Stimulated activated CD4-positive, alpha-beta T cell treated with anti-CD3 and anti-CD28 coated beads, Interleukin-1b, Interleukin-23, amount 100 ng/mL, for 48 hours (primary cell): ENCODE results near the gene VDAC1.

Experiments
- DNase-seq: peaks from one replicate; pipeline ENCODE4 v3.0.0-alpha.2; 2020

The VDAC1 gene

GRCh38 chr5:134022333-134022732 lies 17.6 kb upstream of the VDAC1 start:
- no peak for DNase-seq

DNA sequence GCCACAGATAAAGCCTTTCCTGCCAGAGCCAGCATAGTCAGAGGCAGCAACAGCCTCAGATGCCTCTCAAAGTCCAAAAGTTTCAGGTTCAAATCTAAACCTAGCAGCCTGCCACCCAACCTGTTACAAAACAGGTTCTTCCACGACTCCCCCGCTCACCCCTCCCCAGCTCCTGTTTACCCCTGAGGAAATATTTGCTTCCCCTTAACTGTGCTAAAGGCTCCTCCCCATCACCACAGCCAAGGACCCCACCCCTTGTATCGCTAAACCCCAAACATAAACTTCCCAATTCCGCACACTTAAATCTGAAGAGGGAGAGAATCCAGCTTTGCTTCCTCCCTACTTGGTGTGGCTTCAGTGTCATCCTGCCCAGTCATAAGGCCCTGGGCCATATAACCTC lies 15.4 kb upstream of the VDAC1 start:
- no peak for DNase-seq

GRCh38 chr5:134019636-134020035 lies 14.9 kb upstream of the VDAC1 start:
- DNase-seq = no peak

- no peak for DNase-seq
These were observed 14.2 kb upstream of the VDAC1 start for GRCh38 chr5:134018986-134019316.

DNA sequence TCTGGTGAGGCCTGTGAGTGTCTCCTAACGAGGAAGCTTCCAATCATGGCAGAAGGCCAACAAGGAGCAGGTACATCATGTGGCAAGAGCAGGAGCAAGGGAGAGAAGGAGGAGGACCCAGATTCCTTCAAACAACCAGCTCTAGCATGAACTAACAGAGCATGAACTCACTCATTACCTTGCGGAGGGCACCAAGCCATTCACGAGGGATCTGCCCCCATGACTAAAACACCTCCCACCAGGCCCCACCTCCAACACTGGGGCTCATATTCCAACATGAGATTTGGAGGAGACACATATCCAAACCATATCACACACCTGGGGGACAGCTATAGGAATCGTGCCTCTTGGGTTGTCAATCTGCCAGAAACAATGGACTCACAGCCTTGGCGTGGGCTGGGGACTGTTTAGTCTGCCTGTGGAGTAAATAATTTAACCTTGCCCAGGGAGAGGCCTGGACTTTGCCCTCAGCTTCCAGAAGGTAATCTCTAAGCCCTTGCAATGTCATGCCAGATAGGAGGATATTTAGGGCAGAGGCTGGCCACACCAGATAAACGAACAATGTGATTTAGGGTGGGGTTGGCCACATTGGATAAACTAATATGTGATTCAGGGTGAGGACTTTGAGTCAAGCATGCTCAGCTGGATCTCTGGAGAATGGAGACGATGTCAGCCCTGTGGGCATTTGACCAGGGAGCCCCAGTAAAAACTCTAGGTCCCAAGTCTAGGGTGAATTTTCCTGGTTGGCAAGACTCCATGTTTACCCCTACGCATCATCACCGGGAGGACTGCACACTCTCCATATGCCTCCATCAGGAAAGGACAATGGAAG lies 13.6 kb upstream of the VDAC1 start:
- DNase-seq = no peak

DNA sequence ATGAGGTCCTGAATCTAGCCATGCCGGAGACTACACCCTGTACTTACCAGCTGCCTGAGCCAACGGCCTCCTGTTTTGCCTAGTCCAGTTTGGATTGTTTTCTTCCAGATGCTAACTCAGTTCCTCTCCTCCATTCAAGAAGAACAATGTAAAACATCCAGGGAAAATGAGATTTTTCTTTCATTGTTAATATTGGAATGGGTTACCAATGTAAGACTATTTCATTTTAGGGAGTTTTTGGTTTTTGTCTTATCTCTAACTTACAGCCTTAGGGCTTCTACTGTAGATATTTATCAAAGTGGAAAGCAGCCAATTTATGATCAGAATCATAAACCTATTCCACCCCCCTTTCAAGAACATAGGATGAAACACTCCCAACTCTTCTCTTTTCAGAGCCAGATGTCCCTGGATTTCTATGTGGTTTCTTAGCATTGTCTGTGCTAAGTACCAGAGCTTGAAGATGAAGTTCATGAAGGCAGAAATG lies 3.5 kb upstream of the VDAC1 start:
- no peak for DNase-seq

GRCh38 chr5:134007581-134008265 lies 2.9 kb upstream of the VDAC1 start:
- DNase-seq = no peak

DNA sequence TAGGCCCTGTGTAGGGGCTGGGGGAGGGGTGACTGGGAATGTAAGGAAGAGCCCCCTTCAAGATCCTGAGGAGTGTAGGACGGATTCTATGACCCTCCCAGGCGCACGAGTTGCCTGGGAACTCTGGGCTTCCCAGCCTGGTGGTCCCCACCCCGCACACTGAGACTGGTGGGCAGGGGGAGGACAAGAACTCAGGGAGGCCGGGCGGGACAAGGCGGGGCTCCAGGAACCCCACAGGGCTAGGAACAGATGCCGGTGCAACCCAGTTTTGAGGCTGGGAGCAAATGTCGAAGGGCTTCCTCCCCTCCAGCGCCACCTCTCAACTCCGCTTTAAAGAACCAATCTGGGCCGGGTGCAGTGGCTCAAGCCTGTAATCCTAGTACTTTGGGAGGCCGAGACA lies 1.3 kb upstream of the VDAC1 start:
- no peak for DNase-seq

DNA sequence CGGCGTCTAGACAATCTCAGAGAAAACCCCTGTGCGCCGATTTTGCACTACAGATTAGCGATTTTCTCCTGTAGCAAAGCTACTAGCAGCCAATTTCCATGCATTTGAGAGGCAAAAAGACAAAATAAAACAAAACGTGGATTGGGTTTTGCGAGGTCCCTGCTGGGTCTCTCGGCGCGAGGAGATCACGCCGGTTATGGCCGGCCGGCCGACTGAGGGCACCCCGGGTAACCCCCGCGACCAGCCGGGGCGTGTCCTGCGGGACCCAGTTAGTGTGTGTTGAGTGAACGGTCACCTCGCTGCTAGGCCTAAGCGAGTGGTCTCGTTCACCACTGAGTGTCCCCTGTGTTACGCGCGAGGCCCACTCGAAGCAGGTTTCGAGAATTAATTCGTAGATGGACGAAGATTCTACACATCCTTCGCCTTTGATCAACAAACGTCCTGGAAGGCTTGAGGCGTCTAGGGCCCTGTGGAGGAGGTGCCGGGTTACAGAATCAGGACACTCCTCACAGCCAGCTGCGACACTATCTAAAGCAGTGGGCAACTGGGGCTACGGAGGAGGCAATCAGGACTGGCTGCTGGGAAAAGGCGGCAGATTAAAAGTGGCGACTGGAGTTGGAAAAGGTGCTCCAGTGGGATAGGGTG lies 764 bp upstream of the VDAC1 start:
- DNase-seq = no peak

DNA sequence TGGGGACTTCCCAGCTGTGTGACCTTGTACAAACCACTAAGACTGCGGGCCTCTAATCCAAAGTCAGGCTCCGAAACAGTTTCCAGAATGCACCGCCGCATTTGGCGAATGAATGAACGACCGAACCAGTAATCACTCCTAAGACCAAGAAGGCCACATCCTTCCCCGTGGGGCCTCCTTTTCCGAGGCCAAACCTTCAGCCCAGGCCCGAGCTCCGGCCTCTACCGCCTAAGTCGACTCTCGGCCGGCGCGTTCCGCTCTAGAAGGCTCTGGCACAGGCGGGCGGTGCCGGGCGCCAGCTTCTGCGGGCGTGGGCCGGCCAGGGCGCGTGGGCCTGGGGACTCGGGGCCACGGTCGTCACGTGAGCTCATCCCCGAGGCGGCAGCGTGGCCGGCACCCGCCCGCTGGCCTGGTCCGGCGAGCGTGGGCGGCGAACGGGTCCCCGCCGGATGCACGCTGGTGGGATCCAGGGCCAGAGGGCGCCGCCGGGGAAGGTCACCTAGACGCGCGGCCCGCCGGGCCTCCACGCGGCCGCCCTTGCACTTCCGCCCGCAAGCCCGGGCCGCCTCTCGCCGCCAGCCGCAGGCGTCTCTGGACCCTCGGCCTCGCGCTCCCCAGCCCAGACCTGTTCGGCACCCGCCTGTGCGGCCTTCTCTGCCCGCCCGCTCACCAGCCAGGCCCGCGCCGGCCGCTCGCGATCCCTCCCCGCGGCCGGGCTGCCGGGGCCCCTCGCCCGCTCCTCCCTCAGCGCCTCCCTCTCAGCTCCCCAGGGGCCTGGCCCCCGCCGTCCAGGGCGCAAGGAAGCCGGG lies 754 bp downstream of the VDAC1 start:
- peak; percentile 45 for DNase-seq

GRCh38 chr5:134003064-134003816 lies 1.5 kb downstream of the VDAC1 start:
- DNase-seq = peak; percentile 40

- DNase-seq = no peak
These were observed 2.6 kb downstream of the VDAC1 start for GRCh38 chr5:134001938-134002731.

DNA sequence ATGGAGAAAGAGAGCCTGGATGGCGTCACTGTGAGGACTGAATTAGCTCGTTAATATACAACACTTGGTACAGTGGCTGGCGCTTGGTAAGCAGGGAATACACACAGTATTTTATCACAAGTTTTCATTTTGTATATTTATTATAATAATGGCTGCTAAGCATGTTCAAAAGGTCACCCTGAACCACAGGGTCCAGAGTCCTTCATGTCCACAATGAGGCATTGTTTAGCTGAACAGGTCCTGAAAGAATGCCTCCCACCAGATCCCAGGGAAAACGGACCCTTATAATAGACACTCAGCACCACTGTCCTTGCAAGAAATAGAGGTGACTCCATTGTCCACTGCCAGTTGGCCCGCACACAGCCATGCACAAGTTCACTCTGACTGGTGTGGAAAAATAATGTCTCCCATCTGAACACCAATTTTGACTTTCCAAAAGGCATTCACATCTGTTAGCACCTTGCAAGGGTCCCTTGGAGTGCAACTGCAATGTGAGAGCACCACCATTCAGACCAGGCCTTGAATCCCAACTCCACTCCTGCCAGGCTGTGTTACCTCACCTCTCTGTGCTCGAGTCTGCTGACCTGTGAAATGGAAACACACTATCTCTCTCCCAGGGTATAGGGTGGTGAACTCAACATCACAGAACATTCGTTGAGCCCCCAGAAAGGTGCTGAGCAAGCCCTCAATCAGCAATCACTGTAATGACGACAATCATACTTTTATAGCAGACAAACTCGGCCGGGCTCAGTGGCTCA lies 3.9 kb downstream of the VDAC1 start:
- no peak for DNase-seq

DNA sequence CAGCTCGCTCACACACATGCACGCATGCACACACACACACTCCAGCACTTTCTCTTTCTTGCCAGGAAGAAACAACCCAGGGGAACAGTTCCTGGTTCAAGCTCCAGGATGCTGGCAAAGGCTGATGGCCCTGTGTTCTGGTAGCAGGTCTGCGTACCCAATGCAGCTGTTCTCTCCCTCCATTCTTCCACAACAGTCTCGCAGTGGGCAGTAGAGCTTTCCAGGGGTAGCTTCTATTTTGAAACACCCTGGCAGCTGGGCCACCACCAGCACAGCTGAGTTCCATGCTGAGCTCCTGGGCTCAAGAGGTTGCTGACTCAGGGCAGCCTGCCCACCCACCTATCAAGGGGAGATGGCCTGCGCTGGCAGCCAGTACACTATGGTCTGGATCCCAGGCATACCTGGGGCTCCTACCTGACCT lies 4.7 kb downstream of the VDAC1 start:
- DNase-seq = no peak

DNA sequence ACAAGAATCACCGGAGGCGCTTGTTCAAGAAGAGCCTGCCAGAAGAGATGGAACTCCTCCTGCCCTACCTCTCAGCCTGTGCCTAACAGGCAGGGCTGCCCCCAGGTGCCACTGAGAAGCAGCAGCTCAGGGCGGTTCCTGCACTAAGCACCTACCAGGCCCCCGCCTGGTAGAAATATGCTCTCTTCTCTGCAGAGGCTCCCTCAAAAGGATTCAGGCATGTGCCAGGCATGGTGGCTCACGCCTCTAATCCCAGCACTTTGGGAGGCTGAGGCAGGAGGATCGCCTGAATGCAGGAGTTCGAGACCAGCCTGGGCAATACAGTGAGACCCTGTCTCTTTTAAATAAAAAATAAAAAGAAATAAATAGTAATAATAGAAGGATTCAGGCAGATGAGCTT lies 6.0 kb downstream of the VDAC1 start:
- no peak for DNase-seq

DNA sequence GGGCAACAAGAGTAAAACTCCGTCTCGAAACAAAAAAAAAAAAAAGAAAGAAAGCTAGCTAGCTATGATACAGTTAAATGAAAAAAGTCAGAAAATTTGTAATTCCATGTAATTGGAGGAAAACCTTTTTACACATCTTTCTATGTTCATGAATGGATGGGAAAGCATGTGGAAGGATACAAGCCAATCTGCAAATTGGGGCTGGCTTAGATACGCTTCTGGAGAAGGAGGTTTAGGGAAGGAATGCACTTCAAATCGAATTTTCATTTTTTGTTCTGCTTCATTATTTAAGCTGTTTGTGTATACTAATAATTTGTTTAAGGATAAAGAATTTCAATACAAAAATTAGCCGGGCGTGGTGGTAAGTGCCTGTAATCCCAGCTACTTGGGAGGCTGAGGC lies 6.7 kb downstream of the VDAC1 start:
- DNase-seq = no peak

- no peak for DNase-seq
These were observed 8.0 kb downstream of the VDAC1 start for GRCh38 chr5:133996683-133997252.

DNA sequence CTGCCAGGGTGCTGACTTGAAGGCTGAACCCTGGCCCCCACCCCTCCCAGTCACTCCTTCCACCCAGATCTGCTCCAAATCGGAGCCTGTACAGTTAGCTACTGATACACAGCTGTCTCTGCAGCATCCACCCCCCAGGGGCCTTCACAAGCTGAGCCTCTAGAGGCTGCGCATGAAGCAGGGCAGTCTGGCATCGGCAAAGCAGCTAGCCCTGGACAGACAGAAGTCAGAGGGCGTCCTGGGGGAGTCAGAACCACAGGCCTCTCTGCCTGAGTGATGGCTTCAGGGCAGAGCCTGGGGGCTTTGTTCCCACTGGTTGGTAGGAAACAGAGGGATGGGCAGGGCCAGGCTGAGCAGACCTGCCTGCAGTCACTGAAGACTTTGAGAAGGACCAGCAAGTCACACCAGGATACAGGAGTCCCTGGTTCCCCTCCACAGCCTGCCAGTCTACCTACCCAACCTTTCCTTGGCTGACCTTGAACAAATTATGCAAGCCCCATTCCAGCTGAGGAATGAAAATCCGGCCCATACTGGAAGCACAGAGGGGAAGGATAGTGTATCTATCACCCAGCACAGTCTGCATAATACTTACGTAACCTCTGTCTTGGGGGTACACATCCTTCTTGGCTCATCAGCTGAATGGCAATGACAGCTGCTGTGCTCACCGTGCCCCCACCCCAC lies 8.8 kb downstream of the VDAC1 start:
- DNase-seq = no peak

GRCh38 chr5:133995341-133995740 lies 9.4 kb downstream of the VDAC1 start:
- DNase-seq = no peak

DNA sequence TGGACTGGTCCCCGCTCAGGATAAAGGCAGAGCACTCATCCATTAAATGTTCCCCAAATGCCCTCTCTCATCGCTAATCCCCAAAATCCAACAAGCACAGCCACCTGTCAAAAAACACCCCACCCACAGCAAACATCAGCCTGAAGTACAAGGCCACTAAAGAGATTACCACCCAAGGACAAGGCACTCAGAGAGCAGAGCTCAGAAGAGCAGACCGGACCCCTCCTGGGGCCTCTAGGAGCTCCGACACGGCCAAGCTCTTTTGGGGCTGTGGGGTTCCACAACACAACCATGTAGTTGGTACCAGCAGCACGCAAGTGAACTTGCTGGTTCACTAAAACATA lies 9.8 kb downstream of the VDAC1 start:
- DNase-seq = no peak
